K562 (cell line): Measurements from ENCODE around the gene ARHGEF6. TPM values are rescaled to one million over a fixed set of nuclear protein-coding genes. Genes with fewer than 3 reads are reported as not detected.

Source experiments
- ATAC-seq: fragments of 200-7000 bp; cut with Tn5 transposase; 3 replicates; pipeline ENCODE4 v1.9.1; 2020; ENCODE audit warnings: moderate library complexity
- BruUV-seq: library from RNA; stranded (reverse); fragments of 400-500 nt; replicated peaks from 2 replicates; lab custom pipeline; 2021; lab: Mats Ljungman, UMichigan
- CTCF ChIA-PET: fragments of 300-600 bp; formaldehyde crosslinking; extraction: SDS; loops from one replicate; lab custom pipeline; 2021; ENCODE audit warnings: low intra/inter-chr PET ratio; lab: Yijun Ruan, JAX
- POLR2A ChIA-PET: fragments of 300-600, 350-650 bp; sonication (Branson Sonifier 250); formaldehyde crosslinking; extraction: SDS; loops from one replicate; lab custom pipeline; 2021; ENCODE audit warnings: antibody characterized with exemption, inconsistent platforms; lab: Yijun Ruan, JAX
- DNase-seq, 4 experiments: peaks; one replicate each; pipeline versions ENCODE4 v3.0.0 to v3.0.0-alpha.2; 2011 to 2018; ENCODE audit warnings: low spot score in 3 of 4, mixed read lengths in 3 of 4; ENCODE audit errors: extremely low read depth in 1 of 4
- FAIRE-seq: peaks from 2 replicates; lab custom pipeline; 2011; peaks lifted over from hg19 to GRCh38; lab: Jason Lieb, UNC
- H2AFZ ChIP-seq: 2 replicates; pipeline ENCODE4 v1.6.0; 2011; ENCODE audit warnings: low read depth, low read length, control low read depth, inconsistent platforms
- H3K27ac ChIP-seq: fragments of 200-600 bp; 3 replicates; pipeline ENCODE4 v1.8.0; 2011; ENCODE audit warnings: low read depth, mild to moderate bottlenecking, control low read depth, inconsistent platforms, low read length, moderate library complexity, mixed read lengths; ENCODE audit errors: extremely low read depth
- H3K27me3 ChIP-seq, 2 experiments: fragments of 300-600 bp in 1 of 2; 2 replicates in 1 of 2; 3 replicates in 1 of 2; pipeline versions ENCODE4 v1.6.0 to v1.8.0; 2011; ENCODE audit warnings: inconsistent platforms in 2 of 2, low read length in 2 of 2, mild to moderate bottlenecking in 1 of 2, mixed read lengths in 1 of 2, moderate library complexity in 1 of 2; ENCODE audit not compliant: control insufficient read depth in 2 of 2, insufficient read depth in 2 of 2
- H3K36me3 ChIP-seq: fragments of 300-600 bp; 3 replicates; pipeline ENCODE4 v1.8.0; 2011; ENCODE audit warnings: mild to moderate bottlenecking, low read length, inconsistent platforms; ENCODE audit not compliant: control insufficient read depth, insufficient read depth
- H3K4me1 ChIP-seq, 2 experiments: fragments of 200-600 bp in 1 of 2; replicated peaks in 1 of 2; 2 replicates in 1 of 2; 3 replicates in 1 of 2; pipeline versions ENCODE4 v1.5.1 to v1.8.0; 2011; ENCODE audit warnings: inconsistent platforms in 2 of 2, low read length in 2 of 2, mild to moderate bottlenecking in 1 of 2, mixed read lengths in 1 of 2, moderate library complexity in 1 of 2; ENCODE audit not compliant: control insufficient read depth in 2 of 2, insufficient read depth in 2 of 2
- H3K4me2 ChIP-seq: 2 replicates; pipeline ENCODE4 v1.6.1; 2011; ENCODE audit warnings: low read length, control low read depth, inconsistent platforms, mixed read lengths; ENCODE audit not compliant: insufficient read depth
- H3K4me3 ChIP-seq: fragments of 200-600 bp; sonication (generic), shearing (Covaris generic); 2 replicates; pipeline ENCODE4 v1.5.1; 2016; ENCODE audit warnings: control low read depth, inconsistent platforms
- H3K79me2 ChIP-seq: fragments of 200-600 bp; 3 replicates; pipeline ENCODE4 v1.8.0; 2011; ENCODE audit warnings: low read length, inconsistent platforms; ENCODE audit not compliant: control insufficient read depth, insufficient read depth
- H3K9ac ChIP-seq, 2 experiments: 2 replicates each; pipeline versions ENCODE4 v1.6.0 to v1.6.1; 2011; ENCODE audit warnings: low read depth in 2 of 2, low read length in 2 of 2, control low read depth in 1 of 2, inconsistent platforms in 1 of 2, mild to moderate bottlenecking in 1 of 2, mixed read lengths in 1 of 2; ENCODE audit not compliant: insufficient read depth in 1 of 2
- H3K9me1 ChIP-seq: one replicate; pipeline ENCODE4 v1.6.0; 2011; ENCODE audit warnings: inconsistent platforms, mild to moderate bottlenecking, low read length, moderate library complexity; ENCODE audit not compliant: control insufficient read depth, insufficient read depth
- H3K9me3 ChIP-seq: replicated peaks from 2 replicates; pipeline ENCODE4 v1.5.1; 2011; ENCODE audit warnings: low read depth, low read length, inconsistent platforms; ENCODE audit not compliant: control insufficient read depth, insufficient read depth
- H4K20me1 ChIP-seq: replicated peaks from 2 replicates; pipeline ENCODE4 v1.6.1; 2011; ENCODE audit warnings: low read length, inconsistent platforms, mixed read lengths; ENCODE audit not compliant: control insufficient read depth, insufficient read depth
- BHLHE40 ChIP-seq: IDR thresholded peaks from 2 replicates; pipeline ENCODE4 v1.6.1; 2011; ENCODE audit warnings: low read length, improper control_type of control experiment
- CEBPB ChIP-seq: fragments of 450-650 bp; IDR thresholded peaks from 2 replicates; pipeline ENCODE4 v1.6.1; 2016; ENCODE audit warnings: missing genetic modification characterization, missing compliant biosample characterization
- JUN ChIP-seq, 2 experiments: sonication (generic) in 1 of 2; formaldehyde crosslinking in 1 of 2; IDR thresholded peaks; 2 replicates each; pipeline versions ENCODE4 v1.6.1 to v1.8.0; 2012 to 2022; ENCODE audit warnings: borderline replicate concordance in 2 of 2, mild to moderate bottlenecking in 2 of 2, improper control_type of control experiment in 1 of 2, low read depth in 1 of 2, low read length in 1 of 2, missing genetic modification reagents in 1 of 2
- MAFF ChIP-seq: IDR thresholded peaks from 2 replicates; pipeline ENCODE4 v1.6.1; 2012; ENCODE audit warnings: low read length, improper control_type of control experiment
- MEF2A ChIP-seq: IDR thresholded peaks from 2 replicates; pipeline ENCODE4 v1.6.1; 2011; ENCODE audit warnings: low read depth, mild to moderate bottlenecking, low read length, moderate library complexity; ENCODE audit not compliant: control insufficient read depth
- PPARD ChIP-seq: fragments of 250-450 bp; sonication (Bioruptor Pico); IDR thresholded peaks from 2 replicates; pipeline ENCODE4 v1.8.0; 2022; ENCODE audit warnings: inconsistent platforms, mild to moderate bottlenecking, moderate library complexity
- RB1 ChIP-seq: fragments of 450-650 bp; IDR thresholded peaks from 2 replicates; pipeline ENCODE4 v1.6.1; 2017; ENCODE audit warnings: low read depth, mild to moderate bottlenecking
- RBM14 ChIP-seq: fragments of 200-400 bp; formaldehyde crosslinking; IDR thresholded peaks from 2 replicates; pipeline ENCODE4 v1.6.1; 2018; ENCODE audit warnings: low read depth, mild to moderate bottlenecking, low read length, moderate library complexity, borderline replicate concordance; ENCODE audit not compliant: insufficient read depth
- U2AF1 ChIP-seq: fragments of 200-400 bp; formaldehyde crosslinking; optimal IDR thresholded peaks from 2 replicates; pipeline ENCODE3; 2017; ENCODE audit warnings: mild to moderate bottlenecking, low read depth, low read length, moderate library complexity
- ZBTB2 ChIP-seq: fragments of 450-650 bp; IDR thresholded peaks from 2 replicates; pipeline ENCODE4 v1.6.1; 2016; ENCODE audit warnings: antibody characterized with exemption
- ZNF253 ChIP-seq: fragments of 250-450 bp; sonication (Bioruptor Pico); conservative IDR thresholded peaks from 2 replicates; pipeline ENCODE4 v1.6.1; 2021; ENCODE audit warnings: mild to moderate bottlenecking
- ZNF41 ChIP-seq: fragments of 250-450 bp; sonication (Bioruptor Pico); conservative IDR thresholded peaks from 2 replicates; pipeline ENCODE4 v1.4.0; 2020; ENCODE audit warnings: mild to moderate bottlenecking
- ZNF695 ChIP-seq: fragments of 450-650 bp; formaldehyde crosslinking; IDR thresholded peaks from 2 replicates; pipeline ENCODE4 v1.4.0; 2020; ENCODE audit warnings: mild to moderate bottlenecking, moderate library complexity
- WGBS: fragments of 100-300 bp; shearing (Covaris generic); methylation state at CpG from one replicate; pipeline ENCODE4 v1.1.6; 2016; ENCODE audit warnings: low coverage, mixed read lengths; ENCODE audit not compliant: insufficient coverage; ENCODE audit errors: missing lambda C conversion rate; 5-methylcytosine and 5-hydroxymethylcytosine counted together
- in situ Hi-C: fragments of 300-500 bp; cut with MboI; formaldehyde crosslinking; loops from 4 replicates; pipeline ENCODE4 v1.15.0; 2018; ENCODE audit warnings: inconsistent platforms, mixed read lengths
- intact Hi-C: fragments of 100-400 bp; cut with micrococcal nuclease; formaldehyde crosslinking; loops from 2 replicates; pipeline ENCODE4 v1.14.2; 2022
- polyA plus RNA-seq, 8 experiments: library from polyadenylated mRNA; depleted of rRNA in 4 of 8; stranded (reverse) in 5 of 8; unstranded in 3 of 8; fragments of >200 nt; fragmentation: Nextera tagmentation in 2 of 8; fragmentation: Illumina TruSeq in 1 of 8; extraction: Ambion mirVana in 2 of 8; extraction: Trizol in 1 of 8; gene quantifications; 2 replicates each; pipeline versions ENCODE4 v1.2.1 to v1.2.3, GENCODE V29; 2011 to 2014; ENCODE audit warnings: inconsistent platforms in 1 of 8, missing spikeins in 1 of 8
- total RNA-seq, 7 experiments: library from RNA; depleted of rRNA in 6 of 7; stranded (reverse); fragments of >200 nt in 6 of 7; fragmentation: Illumina TruSeq in 2 of 7; extraction: Trizol in 2 of 7; gene quantifications; 2 replicates each; pipeline versions ENCODE4 v1.2.1 to v1.2.3, GENCODE V29; 2011 to 2021; ENCODE audit warnings: low replicate concordance in 1 of 7
- TF ChIP-seq, protein P1 (sequence below): fragments of 250-450 bp; sonication (Bioruptor Pico); IDR thresholded peaks from 2 replicates; pipeline ENCODE4 v1.5.0; 2021; ENCODE audit warnings: mild to moderate bottlenecking, borderline replicate concordance

The ARHGEF6 gene
- total and polyA plus RNA-seq, 9 of the 15 experiments (the other 6 are each of a cell fraction or from before 2014, with no cell fraction given), result 2.9 to 22.1 (median 13.3) TPM

- FAIRE-seq (no peak), ATAC-seq (no peak), DNase-seq (no peak)
- Histone ChIP-seq H3K79me2 (no peaks in the 10 kb centered on the region), H3K36me3 (no peaks in the 10 kb centered on the region), H2AFZ (no peak overlapping the region), H3K9me1 (no peaks in the 10 kb centered on the region), H3K4me2 (no peak overlapping the region), H3K4me1 (peaks cover 0 to 7% of the 10 kb centered on the region in 2 experiments; a peak in 2 of 5 replicates), H3K27me3 (no peaks in the 10 kb centered on the region), H3K9me3 (no peaks in the 10 kb centered on the region), H3K4me3 (no peak overlapping the region), H3K9ac (no peak overlapping the region), H4K20me1 (no peaks in the 10 kb centered on the region), H3K27ac (no peak overlapping the region)
- ChIA-PET CTCF (no interaction called here), POLR2A (no interaction called here)
- BruUV-seq, result no TSS peak
- TF ChIP-seq MEF2A, result no peak
- TF ChIP-seq JUN (IDR thresholded peaks at IDR 0.05; ENCODE audit: borderline replicate concordance, low read depth, low read length), result no peak
- no peak for TF ChIP-seq JUN (CRISPR knock-in tag; IDR thresholded peaks at IDR 0.05; ENCODE audit: borderline replicate concordance)
- TF ChIP-seq RB1, result no peak
- no peak for TF ChIP-seq PPARD (CRISPR knock-in tag)
- TF ChIP-seq, protein P1, sequence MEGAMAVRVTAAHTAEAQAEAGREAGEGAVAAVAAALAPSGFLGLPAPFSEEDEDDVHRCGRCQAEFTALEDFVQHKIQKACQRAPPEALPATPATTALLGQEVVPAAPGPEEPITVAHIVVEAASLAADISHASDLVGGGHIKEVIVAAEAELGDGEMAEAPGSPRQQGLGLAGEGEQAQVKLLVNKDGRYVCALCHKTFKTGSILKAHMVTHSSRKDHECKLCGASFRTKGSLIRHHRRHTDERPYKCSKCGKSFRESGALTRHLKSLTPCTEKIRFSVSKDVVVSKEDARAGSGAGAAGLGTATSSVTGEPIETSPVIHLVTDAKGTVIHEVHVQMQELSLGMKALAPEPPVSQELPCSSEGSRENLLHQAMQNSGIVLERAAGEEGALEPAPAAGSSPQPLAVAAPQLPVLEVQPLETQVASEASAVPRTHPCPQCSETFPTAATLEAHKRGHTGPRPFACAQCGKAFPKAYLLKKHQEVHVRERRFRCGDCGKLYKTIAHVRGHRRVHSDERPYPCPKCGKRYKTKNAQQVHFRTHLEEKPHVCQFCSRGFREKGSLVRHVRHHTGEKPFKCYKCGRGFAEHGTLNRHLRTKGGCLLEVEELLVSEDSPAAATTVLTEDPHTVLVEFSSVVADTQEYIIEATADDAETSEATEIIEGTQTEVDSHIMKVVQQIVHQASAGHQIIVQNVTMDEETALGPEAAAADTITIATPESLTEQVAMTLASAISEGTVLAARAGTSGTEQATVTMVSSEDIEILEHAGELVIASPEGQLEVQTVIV (CRISPR knock-in tag), result no peak
- TF ChIP-seq U2AF1, result no peak
- no peak for TF ChIP-seq RBM14
- TF ChIP-seq CEBPB (tag), result no peak
- TF ChIP-seq MAFF, result no peak
- TF ChIP-seq ZBTB2, result no peak
- no peak for TF ChIP-seq ZNF41
- TF ChIP-seq BHLHE40, result no peak
- TF ChIP-seq ZNF253, result no peak
- TF ChIP-seq ZNF695 (CRISPR knock-in tag), result no peak
- in situ Hi-C loops, result no loop called here
- WGBS, result 51% methylated on average over 5 of the region's 7 CpGs
- intact Hi-C loops, result no loop called here
Measured at GRCh38 chrX:136736690-136737089, 44.0 kb downstream of the ARHGEF6 start.
